Stimulated activated naive CD8-positive, alpha-beta T cell treated with anti-CD3 and anti-CD28 coated beads, Interleukin-15, amount 100 ng/mL, for 72 hours (primary cell): ENCODE data around the gene FCN1.

Experiments
- ATAC-seq: fragments of 150-1000 bp; cut with Tn5 transposase; 2 replicates; pipeline ENCODE4 v1.10.0; 2021; ENCODE audit warnings: mild to moderate bottlenecking, moderate library complexity
- DNase-seq, 2 donors: peaks; one replicate each; pipeline ENCODE4 v3.0.0; 2021 to 2022
- H3K27ac Mint-ChIP-seq, 2 donors: one replicate each; pipeline ENCODE4 v1.8.0; 2022; ENCODE audit warnings: mild to moderate bottlenecking in 2 of 2, mixed read lengths in 2 of 2, moderate library complexity in 2 of 2
- H3K27me3 Mint-ChIP-seq: one replicate; pipeline ENCODE4 v1.8.0; 2022; ENCODE audit warnings: mixed read lengths
- H3K4me1 Mint-ChIP-seq: one replicate; pipeline ENCODE4 v1.8.0; 2022; ENCODE audit warnings: mild to moderate bottlenecking, mixed read lengths
- H3K4me3 Mint-ChIP-seq, 2 donors: one replicate each; pipeline ENCODE4 v1.8.0; 2022; ENCODE audit warnings: mild to moderate bottlenecking in 2 of 2, mixed read lengths in 2 of 2, moderate library complexity in 1 of 2
- H3K9me3 Mint-ChIP-seq, 2 donors: one replicate each; pipeline ENCODE4 v1.8.0; 2022; ENCODE audit warnings: mixed read lengths in 2 of 2

Gene FCN1

DNA sequence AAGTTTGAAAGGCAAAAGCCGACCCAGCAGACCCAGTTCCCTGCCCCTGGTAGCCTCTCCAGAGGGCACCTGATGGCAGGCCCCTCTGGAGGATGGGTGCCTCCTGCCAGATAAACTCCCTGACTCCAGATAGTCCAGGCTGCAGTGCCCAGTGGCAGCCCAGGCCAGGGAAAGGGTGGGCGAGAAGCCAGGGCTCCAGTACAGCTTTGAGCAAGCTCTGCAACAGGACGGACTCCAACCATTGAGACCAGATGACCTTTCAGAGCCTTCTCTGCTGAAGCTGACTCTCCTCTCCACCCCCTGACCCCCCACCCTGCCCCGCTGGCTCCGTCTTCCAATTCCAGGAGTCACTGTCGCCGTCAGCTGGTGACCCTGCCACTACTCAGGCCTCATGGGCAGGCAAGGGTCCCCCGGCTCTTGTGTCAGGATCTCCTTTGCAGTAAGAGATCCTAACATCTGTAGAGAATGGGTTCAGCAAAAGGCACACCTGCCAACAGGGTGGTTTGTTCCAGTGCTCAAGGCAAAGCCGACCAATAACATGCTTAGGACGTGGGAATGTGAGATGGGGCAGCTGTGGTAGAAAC, 15.5 kb upstream of the FCN1 start:
- H3K4me1 Mint-ChIP-seq, result no peaks in the 10 kb centered on the region
- no peak for DNase-seq

DNA sequence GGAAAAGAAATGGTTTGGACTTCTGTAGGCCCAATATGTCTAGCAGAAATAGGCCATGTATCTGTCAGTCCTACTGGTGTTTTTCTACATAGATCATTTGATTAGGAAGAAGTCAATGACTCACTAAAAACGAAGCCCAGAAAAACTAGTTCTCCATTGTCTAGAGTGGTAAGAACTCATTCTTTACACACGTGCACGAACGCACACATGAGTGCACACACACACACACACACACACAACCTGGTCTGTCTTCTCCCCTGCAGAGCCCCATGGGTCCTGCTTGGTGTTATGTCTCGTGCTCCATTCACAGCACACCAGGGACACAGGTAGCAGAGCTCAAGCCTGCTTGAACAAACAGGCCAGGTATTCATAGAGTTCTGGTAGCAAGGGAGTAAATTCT, 14.9 kb upstream of the FCN1 start:
- ATAC-seq, result no peak
- Mint-ChIP-seq H3K27me3 (peaks cover 35% of the 10 kb centered on the region), H3K27ac (no peak overlapping the region), H3K4me3 (no peak overlapping the region), H3K9me3 (no peaks in the 10 kb centered on the region), H3K4me1 (no peaks in the 10 kb centered on the region)
- no peak for DNase-seq

More for the DNA sequence above, 15.5 kb upstream of the FCN1 start:
- no peak for ATAC-seq
- H3K4me3 Mint-ChIP-seq, result no peak overlapping the region
- no peaks in the 10 kb centered on the region for H3K9me3 Mint-ChIP-seq
- peaks cover 35% of the 10 kb centered on the region for H3K27me3 Mint-ChIP-seq
- H3K27ac Mint-ChIP-seq, result peak overlapping the region in 1 of 2 donors; percentile 50

DNA sequence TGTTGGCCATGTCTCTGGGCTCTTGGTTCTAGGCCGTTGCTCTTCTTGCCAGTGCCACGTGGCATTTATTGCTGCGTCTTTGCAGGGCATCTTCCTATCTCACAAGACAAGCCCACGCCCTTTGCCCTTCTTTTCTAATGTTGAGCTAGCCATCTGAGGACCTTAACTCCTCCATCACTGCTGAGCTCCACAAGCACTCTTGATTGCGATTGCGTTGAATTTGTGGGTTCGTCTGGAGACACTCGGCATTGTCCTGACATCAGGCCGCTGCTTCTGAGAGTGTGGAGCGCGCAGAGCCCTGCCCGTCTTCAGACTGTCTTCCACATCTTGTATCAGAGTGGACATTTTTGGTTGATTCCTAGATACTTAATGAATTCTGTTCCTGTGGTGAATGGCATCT, 14.5 kb upstream of the FCN1 start:
- Mint-ChIP-seq H3K27ac (no peak overlapping the region), H3K9me3 (no peaks in the 10 kb centered on the region), H3K4me1 (no peaks in the 10 kb centered on the region), H3K4me3 (no peak overlapping the region), H3K27me3 (peaks cover 35% of the 10 kb centered on the region)
- ATAC-seq, result no peak
- no peak for DNase-seq

DNA sequence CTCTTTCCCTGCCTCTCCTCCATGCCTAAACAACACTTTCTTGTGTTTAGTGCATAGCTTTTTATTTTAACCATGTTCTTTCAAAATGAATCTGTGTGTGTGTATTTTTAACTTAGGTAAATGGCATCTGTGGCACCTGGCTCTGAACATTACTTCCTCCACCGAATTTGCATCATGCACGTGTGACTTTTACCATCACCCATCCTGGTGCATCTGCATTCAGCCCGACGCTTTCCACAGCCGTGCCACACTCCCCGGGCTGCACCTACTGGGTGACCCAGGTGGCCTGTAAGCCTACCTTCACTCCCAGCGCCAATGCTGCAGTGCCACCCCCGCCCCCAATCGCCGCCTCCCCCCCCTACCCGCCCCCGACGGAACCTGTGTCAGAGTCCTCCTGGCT, 12.7 kb upstream of the FCN1 start:
- DNase-seq (no peak), ATAC-seq (no peak)
- Mint-ChIP-seq H3K9me3 (no peaks in the 10 kb centered on the region), H3K4me3 (no peak overlapping the region), H3K4me1 (no peaks in the 10 kb centered on the region), H3K27ac (no peak overlapping the region), H3K27me3 (peaks cover 35% of the 10 kb centered on the region)

DNA sequence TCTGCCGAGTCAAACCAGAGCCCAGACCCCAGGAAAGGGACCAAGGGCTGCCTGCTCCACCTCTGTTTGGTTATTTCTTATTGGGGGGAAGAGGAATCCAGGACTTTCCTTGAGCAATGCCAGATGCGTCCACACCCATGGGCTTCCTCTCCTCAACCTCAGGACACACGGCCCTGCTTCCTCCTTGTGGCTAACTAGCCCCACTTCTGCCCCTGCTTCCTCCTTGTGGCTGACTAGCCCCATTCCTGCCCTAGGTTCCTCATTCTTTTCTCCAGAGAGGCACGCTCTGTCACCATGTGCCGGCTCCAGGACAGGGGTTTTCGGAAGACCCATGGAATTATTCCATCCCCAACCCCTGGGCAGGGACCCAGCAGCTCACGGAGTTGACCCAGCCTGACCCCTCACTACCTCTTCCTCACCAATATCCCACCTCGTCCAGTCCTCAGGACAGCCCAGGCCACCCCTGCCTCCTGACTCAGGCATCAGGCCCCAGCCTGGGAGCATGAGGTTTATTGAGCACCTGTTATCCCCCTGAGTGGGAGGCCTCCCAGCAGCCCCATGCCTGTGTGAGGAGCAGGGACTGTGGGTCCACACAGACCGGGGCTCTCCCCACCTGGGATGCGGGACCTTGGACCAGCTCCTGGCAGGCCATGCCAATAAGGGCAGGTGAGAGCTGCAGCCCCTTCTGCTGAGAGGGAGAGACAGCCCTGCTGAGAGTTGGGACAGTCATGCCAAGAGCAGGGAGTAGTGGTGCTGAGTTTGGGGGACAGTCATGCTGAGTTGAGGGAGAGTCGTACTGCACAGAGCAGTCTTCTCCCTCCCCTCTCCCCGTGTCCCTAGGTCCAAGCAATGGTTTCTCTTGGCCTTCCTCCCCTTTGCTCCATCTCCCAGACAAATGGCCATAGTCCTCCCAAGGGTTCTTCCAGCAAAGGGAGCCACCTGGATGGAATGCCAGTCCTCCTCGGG, 11.8 kb upstream of the FCN1 start:
- H3K27ac Mint-ChIP-seq, result no peak overlapping the region
- no peaks in the 10 kb centered on the region for H3K9me3 Mint-ChIP-seq
- H3K27me3 Mint-ChIP-seq, result peaks cover 35% of the 10 kb centered on the region
- H3K4me3 Mint-ChIP-seq, result no peak overlapping the region
- no peak for DNase-seq
- no peak for ATAC-seq
- H3K4me1 Mint-ChIP-seq, result no peaks in the 10 kb centered on the region

DNA sequence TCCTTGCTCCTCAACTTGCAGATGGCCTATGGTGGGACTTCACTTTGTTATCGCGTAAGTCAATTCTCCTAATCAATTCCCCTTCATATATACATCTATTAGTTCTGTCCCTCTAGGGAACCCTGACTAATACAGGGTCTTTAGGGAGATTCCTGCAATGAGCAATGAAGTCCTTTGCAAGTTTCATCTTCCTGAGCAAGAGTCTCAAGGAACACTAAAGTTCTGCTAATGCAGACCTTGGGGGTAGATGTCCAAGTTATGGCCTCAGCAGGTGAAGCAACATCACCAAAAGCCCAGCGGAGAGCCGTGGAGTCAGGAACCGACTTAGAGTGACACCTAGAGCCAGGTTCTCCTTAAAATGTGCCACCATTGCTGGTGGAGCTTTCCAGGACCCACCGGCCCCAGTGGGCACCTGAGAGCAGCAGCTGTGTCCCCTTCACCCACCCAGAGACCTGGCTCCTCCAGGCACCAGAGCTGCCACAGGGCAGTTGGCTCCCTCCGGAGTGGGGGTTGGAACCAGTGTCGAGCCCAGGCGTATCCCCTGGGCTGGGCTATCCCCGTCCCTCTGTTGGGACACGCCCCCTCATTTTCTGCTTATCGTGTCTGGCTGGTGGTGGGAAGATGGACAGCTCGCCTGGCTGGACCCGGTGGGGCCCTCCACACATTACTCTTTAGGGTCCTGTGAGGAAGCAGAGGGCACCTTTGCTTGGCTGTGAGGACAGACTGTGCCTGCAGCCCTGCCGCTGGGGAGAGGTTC, 10.9 kb upstream of the FCN1 start:
- H3K4me1 Mint-ChIP-seq, result no peaks in the 10 kb centered on the region
- no peaks in the 10 kb centered on the region for H3K9me3 Mint-ChIP-seq
- H3K4me3 Mint-ChIP-seq, result no peak overlapping the region
- DNase-seq (no peak), ATAC-seq (no peak)
- H3K27ac Mint-ChIP-seq, result no peak overlapping the region
- H3K27me3 Mint-ChIP-seq, result peaks cover 35% of the 10 kb centered on the region

DNA sequence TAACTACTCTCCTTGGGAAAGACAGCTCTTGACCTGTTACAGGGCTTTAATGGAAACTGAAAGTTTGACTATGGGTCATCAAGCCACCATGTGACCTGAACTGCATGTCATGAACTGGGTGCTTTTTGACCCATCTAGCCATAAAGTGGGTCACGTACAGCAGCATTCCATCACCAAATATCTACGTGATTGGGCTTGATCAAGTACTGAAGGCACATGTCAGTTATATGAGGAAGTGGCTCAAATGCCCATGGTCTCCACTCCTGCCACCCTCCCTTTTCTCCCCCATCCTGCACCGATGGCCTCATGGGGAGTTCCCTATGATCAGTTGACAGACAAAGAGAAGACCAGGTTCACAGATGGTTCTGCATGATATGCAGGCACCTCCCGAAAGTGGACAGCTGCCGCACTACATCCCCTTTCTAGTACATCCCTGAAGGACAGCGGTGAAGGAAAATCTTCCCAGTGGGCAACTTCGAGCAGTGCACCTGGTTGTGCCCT, 7.3 kb upstream of the FCN1 start:
- no peaks in the 10 kb centered on the region for H3K9me3 Mint-ChIP-seq
- H3K4me1 Mint-ChIP-seq, result no peaks in the 10 kb centered on the region
- ATAC-seq (no peak), DNase-seq (no peak)
- no peak overlapping the region for H3K27ac Mint-ChIP-seq
- H3K27me3 Mint-ChIP-seq, result peaks cover 13% of the 10 kb centered on the region
- no peak overlapping the region for H3K4me3 Mint-ChIP-seq

DNA sequence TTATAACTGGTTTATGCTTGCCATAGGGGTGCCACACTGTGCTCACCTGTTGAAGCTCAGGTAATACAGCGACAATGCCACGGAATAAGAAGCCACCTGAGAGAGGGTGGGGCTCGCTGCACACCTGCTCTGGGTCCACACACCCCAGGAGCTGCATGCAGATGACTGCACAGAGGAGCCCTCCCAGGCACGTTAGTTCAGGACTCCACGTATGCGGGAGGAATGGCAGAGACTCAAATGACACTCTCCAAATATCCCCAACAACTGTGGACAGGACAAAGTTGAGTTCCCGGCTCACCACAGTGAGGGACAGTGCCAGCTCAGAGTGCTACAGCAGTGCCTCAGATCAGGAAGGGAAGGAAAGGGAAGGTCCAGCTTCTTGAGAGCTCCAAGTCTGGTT, 5.8 kb upstream of the FCN1 start:
- peaks cover 13 to 15% of the 10 kb centered on the region in 2 donors for H3K9me3 Mint-ChIP-seq
- H3K27ac Mint-ChIP-seq, result no peak overlapping the region
- H3K27me3 Mint-ChIP-seq, result no peaks in the 10 kb centered on the region
- no peaks in the 10 kb centered on the region for H3K4me1 Mint-ChIP-seq
- no peak overlapping the region for H3K4me3 Mint-ChIP-seq
- DNase-seq (no peak), ATAC-seq (no peak)

DNA sequence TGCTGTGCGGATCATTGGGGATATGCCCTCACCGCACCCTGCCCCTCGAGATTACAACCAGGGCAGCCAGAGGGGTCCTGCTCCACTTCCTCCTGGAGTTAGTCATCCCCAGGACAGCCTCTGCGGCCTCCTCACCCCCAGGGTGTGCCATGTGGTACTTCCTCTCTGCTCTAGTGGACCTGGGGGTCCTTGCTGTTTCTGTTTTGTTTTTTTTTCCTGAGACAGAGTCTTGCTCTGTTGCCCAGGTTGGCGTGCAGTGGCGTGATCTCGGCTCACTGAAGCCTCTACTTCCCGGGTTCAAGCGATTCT, 5.2 kb upstream of the FCN1 start:
- Mint-ChIP-seq H3K27ac (no peak overlapping the region), H3K4me1 (no peaks in the 10 kb centered on the region), H3K9me3 (peaks cover 14 to 19% of the 10 kb centered on the region in 2 donors), H3K4me3 (no peak overlapping the region), H3K27me3 (no peaks in the 10 kb centered on the region)
- no peak for ATAC-seq
- no peak for DNase-seq

DNA sequence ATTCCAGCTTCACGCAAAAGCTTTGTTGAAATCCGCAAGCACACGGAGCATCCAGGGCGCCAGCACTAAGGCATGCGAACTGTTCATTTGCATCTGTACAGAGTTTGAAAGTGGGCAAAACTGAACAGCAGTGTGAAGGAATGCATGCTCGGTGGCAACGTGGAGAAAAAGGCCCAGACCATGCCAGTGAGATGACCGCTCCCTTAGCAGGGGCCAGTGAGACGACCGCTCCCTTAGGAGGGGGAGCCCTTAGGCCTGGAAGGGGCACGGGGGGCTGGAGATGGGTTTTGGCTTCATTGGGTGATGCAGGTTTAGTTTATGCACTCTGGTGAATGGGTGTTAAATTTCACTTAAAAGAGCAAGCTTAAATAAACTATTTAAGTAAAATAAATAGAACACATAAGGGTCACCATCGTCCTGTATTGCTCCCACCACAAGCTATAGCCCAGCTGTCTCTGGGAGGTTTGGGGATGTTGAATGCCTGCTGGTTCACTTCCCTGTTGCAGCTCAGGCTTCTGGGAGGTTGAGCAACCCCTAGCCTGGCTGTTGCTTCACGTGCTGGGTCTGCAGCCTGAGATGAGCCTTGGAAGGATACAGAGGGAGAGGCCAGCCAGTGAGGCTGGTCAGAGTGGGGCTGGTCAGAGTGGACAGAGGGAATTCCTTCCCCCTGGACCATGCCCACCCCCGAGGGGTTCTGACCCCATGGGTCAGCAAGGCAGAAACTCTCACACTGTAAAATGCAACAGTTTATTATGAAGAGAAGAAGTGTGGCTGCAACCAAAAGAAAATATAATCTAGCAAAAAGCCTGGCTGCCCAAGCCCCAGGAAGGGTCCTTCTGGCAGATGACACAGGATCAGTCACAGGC, 4.6 kb upstream of the FCN1 start:
- Mint-ChIP-seq H3K27ac (no peak overlapping the region), H3K4me3 (no peak overlapping the region), H3K4me1 (no peaks in the 10 kb centered on the region), H3K9me3 (peaks cover 14 to 19% of the 10 kb centered on the region in 2 donors), H3K27me3 (no peaks in the 10 kb centered on the region)
- no peak for DNase-seq
- ATAC-seq, result no peak

DNA sequence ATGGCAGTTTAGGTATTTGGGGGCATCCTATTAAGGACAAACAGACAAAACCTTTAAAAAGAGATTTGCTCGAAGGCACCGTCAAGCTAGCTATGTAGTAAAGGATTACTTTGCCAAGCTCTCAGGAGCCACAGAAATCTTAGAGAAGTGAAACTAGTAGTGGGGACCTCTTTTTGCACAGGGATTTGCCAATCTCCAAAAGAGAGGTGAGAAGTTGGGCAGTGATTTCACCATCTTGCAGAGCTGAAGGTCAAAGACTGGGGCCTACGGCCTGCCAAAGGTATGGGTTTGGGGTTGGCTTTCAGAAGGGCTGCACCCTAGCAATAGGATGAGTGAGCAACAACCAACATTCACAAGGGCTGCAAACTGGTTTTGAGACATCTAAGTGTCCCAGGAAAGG, 1.6 kb upstream of the FCN1 start:
- H3K4me3 Mint-ChIP-seq, result no peak overlapping the region
- H3K27ac Mint-ChIP-seq, result no peak overlapping the region
- peaks cover 14 to 19% of the 10 kb centered on the region in 2 donors for H3K9me3 Mint-ChIP-seq
- H3K27me3 Mint-ChIP-seq, result no peaks in the 10 kb centered on the region
- DNase-seq, result no peak
- no peaks in the 10 kb centered on the region for H3K4me1 Mint-ChIP-seq
- no peak for ATAC-seq

DNA sequence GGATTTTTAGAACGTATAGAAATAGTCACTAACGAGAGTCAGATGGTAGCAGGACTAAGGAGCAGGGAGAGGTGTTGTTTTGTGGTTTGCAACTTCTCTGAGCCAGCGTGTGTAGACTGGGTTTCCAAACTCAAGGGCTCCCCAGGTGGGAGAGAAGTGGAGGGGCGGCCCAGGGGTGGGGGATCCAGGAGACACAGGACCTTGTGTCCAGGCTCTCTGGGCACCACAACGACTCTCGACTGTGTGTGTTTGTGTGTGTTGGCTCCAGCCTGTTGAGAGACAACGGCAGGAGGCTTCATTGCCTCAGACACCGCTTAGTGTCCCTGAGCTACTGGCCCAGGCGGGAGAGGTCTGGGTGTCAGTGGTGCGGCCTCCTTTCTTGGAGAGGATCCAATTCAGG, 934 bp upstream of the FCN1 start:
- peaks cover 14 to 19% of the 10 kb centered on the region in 2 donors for H3K9me3 Mint-ChIP-seq
- H3K4me3 Mint-ChIP-seq, result no peak overlapping the region
- H3K4me1 Mint-ChIP-seq, result no peaks in the 10 kb centered on the region
- H3K27ac Mint-ChIP-seq, result no peak overlapping the region
- no peaks in the 10 kb centered on the region for H3K27me3 Mint-ChIP-seq
- ATAC-seq, result no peak
- DNase-seq, result no peak

DNA sequence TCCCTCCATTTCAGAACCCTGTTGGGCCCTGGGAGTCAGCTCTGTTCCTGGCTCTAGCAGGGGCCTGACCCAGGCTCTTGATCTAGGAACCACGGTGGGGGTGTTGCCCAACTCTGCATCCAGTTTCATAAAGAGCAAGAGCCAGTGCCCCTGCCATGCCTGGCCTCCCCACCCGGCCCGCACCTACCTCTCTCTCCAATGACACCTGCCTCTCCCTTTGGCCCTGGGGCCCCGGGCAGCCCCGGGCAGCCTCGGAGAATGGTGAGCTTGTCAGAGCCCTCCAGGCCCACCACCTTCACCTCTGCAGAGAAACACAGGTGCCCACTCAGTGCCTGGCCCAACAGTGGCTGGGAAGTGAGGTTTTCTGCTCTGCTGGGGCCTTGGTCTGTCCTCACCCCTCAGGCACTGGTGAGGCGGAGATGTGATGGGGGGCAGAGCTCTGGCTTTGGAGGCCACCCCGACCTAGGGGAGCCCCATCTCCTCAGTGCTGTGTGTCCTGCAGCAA, 1.5 kb downstream of the FCN1 start:
- DNase-seq (no peak), ATAC-seq (no peak)
- H3K27me3 Mint-ChIP-seq, result peaks cover 13% of the 10 kb centered on the region
- no peaks in the 10 kb centered on the region for H3K4me1 Mint-ChIP-seq
- H3K9me3 Mint-ChIP-seq, result peaks cover 14 to 19% of the 10 kb centered on the region in 2 donors
- no peak overlapping the region for H3K27ac Mint-ChIP-seq
- no peak overlapping the region for H3K4me3 Mint-ChIP-seq

DNA sequence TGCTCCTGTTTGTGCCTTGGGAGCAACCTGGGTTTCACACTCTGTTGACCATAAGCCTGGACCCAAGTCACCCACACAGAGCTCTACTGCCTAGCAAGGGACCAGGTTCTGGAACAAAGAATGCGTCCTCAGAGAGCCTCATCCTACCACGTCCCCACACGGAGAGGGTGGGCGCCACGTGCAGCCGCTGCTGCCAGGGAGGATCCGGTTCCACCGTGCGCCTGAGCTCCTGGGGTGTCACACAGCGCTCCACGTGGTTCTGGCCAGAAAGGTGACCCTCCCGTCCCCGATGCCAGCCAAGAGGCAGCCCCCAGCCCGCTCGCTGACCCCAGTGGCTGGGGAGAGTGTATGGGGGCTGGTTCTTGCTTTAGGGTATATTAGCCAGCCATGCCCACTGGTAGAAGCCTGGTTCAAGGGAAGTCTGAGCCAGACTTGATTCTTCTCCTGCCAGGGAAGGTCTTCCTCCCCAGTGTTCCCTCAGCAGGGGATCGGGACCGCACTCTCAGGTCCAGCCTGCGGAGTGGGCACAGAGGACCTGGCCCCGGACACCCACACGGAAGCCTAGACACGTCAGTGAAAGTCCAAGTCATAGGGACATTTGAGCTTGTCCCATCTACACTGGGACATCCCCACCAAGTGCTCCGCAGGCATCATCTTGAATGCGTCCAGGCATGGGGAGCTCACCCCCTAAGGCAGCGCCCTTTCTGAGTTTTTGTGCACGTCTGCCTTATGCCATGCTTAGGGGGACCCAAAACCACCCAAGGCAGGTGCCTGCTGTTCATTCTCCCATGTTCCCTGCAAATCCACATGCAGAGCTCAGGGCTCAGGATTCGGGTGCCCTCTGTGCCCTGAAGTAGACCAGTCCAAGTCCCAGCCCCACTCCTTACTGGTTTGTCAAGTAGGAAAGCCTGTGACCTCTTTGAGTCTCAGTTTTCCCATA, 2.4 kb downstream of the FCN1 start:
- ATAC-seq (no peak), DNase-seq (no peak)
- H3K4me3 Mint-ChIP-seq, result no peak overlapping the region
- H3K4me1 Mint-ChIP-seq, result peaks cover 2% of the 10 kb centered on the region
- H3K9me3 Mint-ChIP-seq, result peaks cover 14 to 19% of the 10 kb centered on the region in 2 donors
- H3K27me3 Mint-ChIP-seq, result peaks cover 22% of the 10 kb centered on the region
- H3K27ac Mint-ChIP-seq, result no peak overlapping the region
